ENCODE measurements around the gene LRRC38.

Gene LRRC38

DNA sequence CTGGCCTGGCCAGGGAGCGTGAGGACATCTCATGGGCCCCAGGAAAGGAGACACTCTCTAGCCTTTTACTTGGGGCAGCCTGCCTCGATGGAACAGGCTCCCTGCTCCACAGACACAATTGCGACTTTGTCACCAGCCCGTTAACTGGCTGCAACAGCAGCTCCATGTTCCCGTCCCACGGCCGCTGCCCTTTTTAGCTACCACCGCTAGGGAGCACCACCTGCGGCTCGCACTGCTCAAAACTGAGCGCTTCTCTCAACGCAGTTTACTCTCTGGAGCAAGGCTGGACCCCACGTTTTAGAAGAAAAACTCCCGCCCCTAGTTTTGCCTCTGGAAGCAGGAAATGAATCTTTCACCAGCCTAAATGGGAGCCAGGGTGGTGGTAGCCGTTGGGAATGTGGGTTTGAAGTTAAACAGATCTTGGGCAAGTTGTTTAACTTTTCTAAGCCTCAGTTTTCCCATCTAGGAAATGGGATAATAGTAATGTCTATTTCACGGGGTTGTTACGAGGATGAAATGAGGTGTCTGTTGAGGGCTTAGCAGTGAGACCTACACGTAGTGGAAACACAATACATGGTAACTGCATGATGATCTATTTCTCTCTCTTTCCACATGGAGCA, 3.5 kb upstream of the LRRC38 start:
- TF ChIP-seq, protein P1, sequence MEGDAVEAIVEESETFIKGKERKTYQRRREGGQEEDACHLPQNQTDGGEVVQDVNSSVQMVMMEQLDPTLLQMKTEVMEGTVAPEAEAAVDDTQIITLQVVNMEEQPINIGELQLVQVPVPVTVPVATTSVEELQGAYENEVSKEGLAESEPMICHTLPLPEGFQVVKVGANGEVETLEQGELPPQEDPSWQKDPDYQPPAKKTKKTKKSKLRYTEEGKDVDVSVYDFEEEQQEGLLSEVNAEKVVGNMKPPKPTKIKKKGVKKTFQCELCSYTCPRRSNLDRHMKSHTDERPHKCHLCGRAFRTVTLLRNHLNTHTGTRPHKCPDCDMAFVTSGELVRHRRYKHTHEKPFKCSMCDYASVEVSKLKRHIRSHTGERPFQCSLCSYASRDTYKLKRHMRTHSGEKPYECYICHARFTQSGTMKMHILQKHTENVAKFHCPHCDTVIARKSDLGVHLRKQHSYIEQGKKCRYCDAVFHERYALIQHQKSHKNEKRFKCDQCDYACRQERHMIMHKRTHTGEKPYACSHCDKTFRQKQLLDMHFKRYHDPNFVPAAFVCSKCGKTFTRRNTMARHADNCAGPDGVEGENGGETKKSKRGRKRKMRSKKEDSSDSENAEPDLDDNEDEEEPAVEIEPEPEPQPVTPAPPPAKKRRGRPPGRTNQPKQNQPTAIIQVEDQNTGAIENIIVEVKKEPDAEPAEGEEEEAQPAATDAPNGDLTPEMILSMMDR (IDR thresholded peaks at IDR 0.05; ENCODE audit: extremely low read depth, missing control alignments) = peak; percentile 41
- peak; percentile 44 for DNase-seq (ENCODE audit: low spot score)

GRCh38 chr1:13516606-13517005, 2.8 kb upstream of the LRRC38 start:
- DNase-seq (ENCODE audit: low spot score) = no peak
- TF ChIP-seq, protein P1 (IDR thresholded peaks at IDR 0.05; ENCODE audit: extremely low read depth, missing control alignments) = no peak

DNA sequence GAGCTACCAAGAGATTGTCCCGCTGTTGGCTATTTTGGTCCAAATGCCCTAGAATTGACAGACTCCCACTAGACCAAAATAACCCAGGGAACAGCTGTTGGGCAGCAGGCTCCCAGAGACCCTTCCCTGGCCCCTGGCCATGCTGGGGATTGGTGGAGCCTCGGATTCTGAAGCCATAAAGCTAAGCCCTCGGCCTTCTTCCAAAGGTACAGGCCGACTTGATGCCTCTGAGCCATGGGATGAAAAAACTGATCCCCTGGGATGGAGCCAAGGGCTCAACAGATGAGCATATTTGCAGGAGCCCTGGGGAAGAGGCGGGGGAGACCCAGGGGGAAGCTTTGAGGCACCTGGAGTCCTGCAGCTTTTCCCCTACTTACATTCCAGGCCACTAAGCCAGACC, 1.0 kb upstream of the LRRC38 start:
- TF ChIP-seq, protein P1 (IDR thresholded peaks at IDR 0.05; ENCODE audit: extremely low read depth, missing control alignments) = no peak
- DNase-seq (ENCODE audit: low spot score) = no peak

- no peak for DNase-seq (ENCODE audit: low spot score)
- TF ChIP-seq, protein P1 (IDR thresholded peaks at IDR 0.05; ENCODE audit: extremely low read depth, missing control alignments) = no peak
These were observed 524 bp downstream of the LRRC38 start for GRCh38 chr1:13513063-13513894.

DNA sequence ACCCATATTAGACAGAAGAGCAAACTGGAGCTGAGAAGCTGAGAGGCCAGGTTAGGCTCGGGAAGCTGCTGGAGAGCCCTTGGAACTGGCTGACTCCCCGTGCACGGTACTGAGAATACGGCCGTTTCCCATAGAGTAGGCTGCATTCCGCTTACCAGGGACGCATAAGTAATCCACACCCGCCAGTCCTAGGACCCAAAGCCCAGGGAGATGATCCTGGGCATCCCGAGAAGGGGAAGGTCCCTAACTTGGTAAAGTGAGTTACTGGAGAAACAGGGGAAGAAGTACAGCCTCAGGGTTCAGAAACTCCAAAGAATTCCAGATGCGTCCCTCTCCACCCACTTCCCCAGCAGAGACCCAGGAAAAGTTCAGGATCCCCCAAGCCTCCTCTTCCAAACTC, 1.3 kb downstream of the LRRC38 start:
- TF ChIP-seq, protein P1 (IDR thresholded peaks at IDR 0.05; ENCODE audit: extremely low read depth, missing control alignments) = no peak
- no peak for DNase-seq (ENCODE audit: low spot score)

DNA sequence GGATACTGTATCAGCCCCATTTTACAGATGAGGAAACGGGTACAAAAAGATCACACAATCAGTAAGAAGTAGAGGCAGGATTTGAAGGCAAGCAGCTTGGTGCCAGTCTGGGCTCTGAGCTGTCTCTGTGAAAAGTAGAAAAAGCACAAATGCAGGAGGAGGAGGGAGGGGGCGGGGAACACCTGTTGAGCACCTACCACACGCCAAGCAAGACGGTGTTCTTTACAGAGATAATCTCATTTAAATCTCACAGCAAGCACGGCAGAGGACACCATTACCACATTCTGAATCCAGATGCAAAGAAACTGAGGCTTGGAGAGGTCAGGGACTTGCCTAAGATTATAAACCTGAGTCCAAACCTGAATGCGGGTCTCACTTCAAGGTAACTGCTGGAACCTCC, 3.3 kb downstream of the LRRC38 start:
- TF ChIP-seq, protein P1 (IDR thresholded peaks at IDR 0.05; ENCODE audit: extremely low read depth, missing control alignments) = no peak
- no peak for DNase-seq (ENCODE audit: low spot score)

DNA sequence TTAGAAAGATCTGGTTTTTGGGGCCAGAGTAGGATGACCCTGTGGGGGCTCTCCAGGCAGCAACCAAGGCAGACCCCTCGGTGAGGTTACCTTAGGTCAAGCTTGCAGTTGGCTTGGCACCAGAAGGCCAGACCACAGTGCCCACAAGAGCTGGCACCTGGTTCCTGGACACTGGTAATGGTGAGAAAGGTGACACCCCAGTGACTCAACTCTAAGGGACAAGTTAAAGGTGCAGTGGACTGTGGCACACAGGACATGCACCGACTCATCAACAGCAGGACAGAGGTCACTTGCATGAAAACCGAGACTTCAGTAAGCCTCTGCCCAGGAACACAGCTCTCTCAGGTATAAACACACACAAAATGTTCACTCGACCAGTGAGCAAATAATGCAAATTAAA, 6.7 kb downstream of the LRRC38 start:
- DNase-seq (ENCODE audit: low spot score) = no peak
- TF ChIP-seq, protein P1 (IDR thresholded peaks at IDR 0.05; ENCODE audit: extremely low read depth, missing control alignments) = no peak
